HT-29 (cell line): ENCODE data around the gene SLIT3. TPM values are rescaled to one million over a fixed set of nuclear protein-coding genes. Genes with fewer than 3 reads are reported as not detected.
A peak's percentile ranks its signal among the peaks of the same experiment; 100 is the strongest.

Experiments
- DNase-seq: peaks from one replicate; pipeline ENCODE4 v3.0.0-alpha.2; 2015; ENCODE audit warnings: low spot score
- total RNA-seq: library from RNA; depleted of rRNA; stranded (reverse); fragments of >200 nt; shearing (Covaris generic); gene quantifications from 2 replicates; pipeline ENCODE4 v1.2.3, GENCODE V29; 2014

The SLIT3 gene
- total RNA-seq, 1 experiment from 2014 or later = not detected

DNA sequence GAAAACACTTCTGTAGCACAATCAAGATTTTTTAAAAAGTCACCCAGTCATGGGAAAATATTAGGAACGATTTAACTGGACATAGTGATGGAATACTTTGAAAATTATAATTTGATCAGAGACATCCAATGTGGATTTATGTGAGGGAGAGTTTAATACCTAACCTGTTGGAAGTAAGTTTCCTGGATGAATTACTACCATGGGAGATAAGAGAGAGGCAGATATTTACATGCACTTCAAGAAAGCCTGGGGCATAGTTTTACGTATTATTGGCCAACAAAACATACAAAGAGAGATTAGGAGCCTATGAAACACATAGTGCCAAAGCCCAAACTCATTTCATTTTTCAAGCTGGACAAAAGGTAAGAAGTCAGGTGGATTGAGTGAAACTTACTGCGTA is 336.8 kb downstream of the SLIT3 start:
- no peak for DNase-seq

DNA sequence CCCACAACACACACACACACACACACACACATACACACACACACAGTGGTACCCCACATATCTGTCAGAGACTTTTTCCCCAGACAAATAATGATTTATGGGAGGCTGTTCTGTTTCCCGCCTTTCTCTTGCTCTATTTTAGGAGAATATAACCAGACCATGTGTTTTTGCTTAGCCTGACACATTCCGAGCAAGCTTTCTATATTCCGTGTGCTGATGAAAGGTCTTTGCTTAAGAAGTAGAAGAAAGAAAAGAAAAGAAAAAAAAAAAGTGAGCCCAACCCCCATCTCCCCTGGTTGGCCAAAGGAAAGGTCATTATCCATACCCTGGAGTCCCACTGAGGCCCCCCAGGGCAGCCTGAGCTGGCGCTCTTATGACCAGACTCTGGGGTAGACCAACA is 338.6 kb downstream of the SLIT3 start:
- no peak for DNase-seq

DNA sequence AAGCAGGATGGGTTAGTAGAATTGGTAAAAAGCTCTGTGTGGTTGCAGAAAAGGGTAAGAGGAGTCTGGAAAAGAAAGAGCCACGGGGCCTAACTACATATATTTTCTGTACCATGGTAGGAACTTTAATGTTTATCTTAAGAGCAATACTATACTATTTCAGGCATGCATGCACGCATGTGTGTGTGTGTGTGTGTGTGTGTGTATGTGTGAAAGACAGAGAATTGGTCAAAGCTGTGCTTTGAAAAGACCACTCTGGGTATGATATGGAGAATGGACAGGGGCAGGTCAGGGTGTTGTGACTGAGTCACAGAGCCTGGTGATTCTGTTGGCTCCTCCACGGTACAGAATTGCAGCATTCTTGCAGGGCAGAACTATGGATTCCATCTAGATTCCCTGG is 339.3 kb downstream of the SLIT3 start:
- DNase-seq = no peak

DNA sequence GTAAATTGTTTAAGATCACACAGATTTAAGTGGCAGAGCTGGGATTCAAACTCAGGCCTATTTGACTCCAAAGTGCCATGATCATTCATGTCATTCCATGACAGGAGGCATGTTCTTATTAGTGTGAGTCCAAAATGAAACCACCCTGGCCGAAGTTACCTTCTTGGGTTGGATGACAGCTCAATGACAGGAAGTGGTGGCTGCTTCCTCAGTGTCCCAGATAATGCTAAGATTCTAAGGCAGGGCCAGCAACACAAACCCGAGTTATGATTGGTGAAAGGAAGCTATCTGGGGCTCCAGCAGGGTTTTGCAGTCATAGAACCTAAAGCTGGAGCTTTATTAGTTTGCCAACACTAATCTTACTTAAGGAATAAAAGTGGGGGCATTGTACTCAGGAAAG is 340.4 kb downstream of the SLIT3 start:
- DNase-seq = no peak

DNA sequence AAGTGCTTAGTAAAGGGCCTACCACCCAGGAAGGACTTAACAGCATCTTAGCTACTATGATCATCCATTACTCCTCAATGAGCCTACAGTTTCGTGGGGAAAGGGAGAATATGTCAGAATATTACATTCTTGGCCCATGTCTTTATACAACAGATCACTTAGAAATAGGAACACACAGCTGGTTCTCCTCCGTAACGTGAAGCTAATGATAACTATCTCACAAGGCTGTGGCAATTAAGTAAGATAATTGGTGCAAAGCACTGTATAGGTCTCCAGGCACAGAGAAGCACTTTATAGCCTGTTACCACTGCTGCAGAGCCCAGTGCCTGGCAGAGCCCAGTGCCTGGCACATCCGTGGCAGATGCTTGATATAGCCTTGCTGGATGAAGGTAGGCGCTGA is 347.6 kb downstream of the SLIT3 start:
- DNase-seq = no peak

DNA sequence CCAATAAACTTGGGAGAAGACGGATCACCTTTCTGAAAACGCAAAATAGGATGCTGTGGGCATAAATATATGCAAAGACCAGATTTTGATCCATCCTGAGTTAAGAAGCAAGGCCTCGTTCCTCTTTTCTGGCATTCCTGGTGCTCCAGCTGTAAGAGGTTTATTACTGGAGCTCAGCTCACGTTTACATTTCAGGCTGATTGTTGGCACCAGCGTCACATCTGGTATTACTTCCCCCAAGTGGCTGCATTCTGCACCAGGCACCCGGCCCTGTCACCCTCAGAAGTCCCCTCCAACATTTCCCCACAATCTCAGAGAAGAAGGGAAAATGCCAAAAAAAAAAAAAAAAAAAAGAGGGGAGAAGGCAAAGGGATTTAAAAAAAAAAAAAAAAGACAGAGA is 348.7 kb downstream of the SLIT3 start:
- DNase-seq = no peak

DNA sequence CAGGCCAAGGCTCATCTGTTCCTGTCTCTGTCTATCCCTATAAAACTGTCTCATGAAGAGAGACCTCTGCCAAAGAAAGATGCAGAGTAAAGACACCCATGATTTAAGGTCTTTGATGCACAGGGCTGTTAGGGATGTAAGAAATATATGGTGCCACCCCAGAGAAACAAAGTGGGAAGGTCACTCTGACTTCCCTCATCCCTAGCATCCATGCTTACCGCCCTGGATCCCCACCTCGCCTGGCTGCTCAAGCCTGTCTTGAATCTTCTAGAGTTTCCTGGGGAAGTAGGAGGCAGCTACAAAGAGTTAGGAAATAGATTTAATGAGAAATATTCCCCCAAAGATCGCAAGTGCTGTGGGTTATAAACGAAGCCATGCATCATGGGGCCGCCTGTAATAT is 349.2 kb downstream of the SLIT3 start:
- no peak for DNase-seq

DNA sequence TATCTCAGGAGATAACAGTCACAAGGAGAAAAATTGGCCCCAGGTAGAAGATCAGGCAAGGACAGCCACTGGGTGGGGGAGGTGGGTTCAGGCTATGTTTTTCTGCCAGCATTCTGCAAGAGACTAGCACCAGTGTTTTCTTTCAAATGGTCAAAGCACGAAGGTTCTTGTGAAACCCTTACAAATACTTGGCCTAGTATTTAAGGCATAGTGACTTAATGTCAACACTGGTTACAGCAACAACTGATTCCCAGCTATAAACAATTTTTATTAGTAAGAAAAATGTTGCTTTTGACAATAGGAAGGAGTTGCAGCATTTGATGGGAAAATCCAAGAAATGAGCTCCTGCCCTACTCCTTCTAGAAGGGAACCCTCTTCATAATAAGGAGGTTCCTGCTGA is 349.6 kb downstream of the SLIT3 start:
- no peak for DNase-seq

DNA sequence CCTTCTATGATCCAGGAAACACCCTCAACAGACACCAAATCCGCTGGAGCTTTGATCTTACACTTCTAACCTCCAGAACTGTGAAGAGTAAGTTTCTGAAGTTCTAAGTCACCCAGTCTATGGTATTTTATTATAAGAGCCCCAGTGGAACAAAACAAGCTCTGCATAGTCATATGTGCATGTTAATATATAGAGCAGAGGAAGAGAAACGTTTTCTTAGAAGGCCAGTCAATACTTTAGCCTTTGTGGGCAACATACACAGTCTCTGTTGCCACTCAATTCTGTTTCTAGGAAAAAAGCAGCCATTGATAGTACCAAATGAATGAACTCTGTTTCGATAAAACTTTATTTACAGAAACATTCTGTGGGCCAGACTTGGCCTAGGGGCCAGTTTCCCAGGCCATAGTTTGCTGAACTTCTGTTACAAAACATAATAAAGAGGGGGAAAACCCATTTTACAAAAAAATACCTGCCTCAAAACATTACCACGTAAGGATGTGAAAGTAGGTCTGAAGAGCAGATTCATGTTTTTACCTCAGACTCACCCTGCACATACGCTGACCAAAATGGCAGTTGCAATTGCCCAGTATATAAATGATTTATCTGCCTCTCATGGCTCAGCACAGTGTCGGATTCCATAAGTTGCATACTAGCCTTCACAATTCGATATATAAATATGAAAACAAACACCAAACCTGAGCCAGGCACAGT is 350.5 kb downstream of the SLIT3 start:
- DNase-seq = no peak

DNA sequence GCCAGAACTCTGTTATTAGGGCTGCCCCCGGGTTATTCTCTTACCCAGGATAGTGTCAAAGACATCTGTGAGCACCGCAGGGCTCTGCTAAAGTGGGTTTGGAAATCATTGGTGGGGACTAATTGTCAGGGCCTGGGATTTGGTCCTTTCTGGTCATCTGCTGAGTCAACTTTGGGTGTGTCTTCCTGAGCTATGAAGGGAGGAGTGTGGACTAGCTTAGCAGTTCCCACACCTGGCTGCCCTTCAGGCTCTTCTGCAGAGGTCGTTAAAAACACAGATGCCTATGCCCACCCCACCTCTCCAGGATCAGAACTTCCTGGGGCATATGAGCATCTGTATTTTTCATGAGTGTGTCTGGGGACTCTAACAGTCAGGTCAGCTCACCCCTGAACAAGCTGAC is 352.2 kb downstream of the SLIT3 start:
- DNase-seq = no peak

DNA sequence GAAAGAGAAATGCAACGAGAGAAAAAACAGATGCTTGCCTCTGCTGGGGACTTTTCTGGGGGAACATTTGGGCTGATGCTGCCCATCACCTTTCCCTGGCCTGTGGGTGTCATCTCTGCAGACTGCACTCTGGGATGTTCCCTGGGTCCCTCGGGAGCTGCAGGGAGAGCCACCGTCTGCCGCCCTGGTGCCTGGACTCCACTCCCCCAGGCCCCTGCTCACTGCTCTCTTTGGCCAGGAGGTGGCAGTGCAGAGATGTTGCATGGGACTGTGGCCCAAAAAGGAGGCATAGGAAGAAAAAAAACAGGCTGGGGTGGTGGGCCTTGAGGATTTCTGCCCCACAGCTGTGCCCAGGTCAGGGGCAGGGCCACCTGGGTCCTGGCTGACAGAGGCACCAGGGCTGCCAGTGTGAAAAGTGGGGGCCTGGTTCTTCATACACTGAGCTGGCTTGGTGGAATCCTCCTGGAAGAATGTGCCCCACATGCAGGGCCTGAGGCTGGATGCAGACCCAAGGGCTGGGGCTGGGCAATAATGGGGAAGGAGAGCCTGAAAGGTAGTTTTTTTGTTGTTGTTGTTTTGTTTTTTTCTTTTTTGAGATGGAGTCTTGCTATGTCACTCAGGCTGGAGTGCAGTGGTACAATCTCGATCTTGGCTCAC is 353.6 kb downstream of the SLIT3 start:
- DNase-seq = peak; percentile 62

DNA sequence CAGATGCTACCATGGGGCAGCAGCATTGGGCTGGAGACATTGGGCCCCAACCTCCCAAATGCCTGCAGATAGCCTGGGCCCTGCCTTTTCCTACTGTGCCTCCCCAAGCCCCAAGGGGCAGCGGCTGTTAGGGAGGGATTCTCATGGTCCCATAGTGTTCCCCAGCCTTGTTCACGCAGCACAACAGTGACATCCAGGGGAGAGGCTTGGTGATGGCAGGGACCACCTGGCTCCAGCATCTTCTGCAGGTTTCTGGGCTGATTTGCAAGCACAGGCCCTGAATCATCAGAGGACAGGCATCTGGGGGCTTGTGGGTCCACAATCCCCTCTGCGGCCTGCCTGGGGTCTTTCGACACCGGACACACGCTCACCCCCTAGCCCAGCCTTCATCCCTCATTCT is 354.6 kb downstream of the SLIT3 start:
- no peak for DNase-seq

DNA sequence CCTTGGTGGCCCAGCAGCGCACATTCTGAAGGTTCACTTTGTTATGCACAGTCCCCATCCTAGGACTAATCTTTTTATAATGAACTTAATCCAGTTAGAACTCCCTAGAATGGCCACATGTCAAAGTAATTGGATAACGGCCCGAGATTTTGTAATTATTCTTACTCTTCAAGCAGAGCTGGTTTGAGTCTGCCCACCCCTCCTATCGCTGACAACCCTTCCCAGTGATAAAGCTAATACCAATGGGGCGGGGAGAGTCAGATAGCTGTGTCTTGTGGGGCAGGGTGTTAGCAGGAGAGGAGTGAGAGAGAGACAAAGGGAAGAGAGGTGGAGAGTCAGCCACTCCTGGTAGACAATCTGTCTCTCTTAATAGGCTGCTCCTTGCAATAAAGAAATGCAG is 356.9 kb downstream of the SLIT3 start:
- no peak for DNase-seq

DNA sequence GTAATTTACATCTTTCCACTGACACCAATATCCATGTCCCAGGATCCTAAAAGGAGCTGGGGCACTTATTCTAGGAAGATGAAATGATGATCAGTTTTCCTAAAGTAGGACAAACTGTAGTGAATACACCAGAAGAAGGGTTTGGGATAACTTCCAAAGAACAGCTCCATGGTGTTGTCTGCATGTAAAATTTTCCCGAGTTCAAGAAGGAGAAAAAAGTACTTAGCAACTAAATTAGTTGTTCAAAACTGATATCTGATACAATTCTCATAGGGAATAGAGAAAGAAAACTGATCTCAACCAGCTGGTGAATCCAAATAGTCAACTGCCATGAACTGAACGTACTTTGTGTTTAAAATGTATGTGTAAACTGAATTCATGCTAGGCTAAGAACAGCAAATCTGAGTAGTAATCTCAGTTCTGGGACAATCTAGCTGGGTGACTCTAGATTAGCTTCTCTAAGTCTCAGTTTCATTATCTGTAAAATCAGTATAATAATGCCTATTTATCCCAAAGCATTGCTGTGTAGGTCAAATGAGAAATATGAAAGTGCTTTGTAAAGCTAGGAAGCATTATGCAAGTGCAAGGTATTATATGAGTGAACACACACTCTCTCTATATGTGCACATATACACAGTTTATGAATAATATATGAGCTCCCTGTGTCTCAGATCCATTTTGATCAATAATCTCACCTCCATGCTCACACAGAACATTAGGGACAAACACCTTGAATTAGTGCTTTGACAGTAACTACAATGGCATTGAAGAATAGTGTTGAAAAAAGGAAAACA is 357.7 kb downstream of the SLIT3 start:
- DNase-seq = no peak

DNA sequence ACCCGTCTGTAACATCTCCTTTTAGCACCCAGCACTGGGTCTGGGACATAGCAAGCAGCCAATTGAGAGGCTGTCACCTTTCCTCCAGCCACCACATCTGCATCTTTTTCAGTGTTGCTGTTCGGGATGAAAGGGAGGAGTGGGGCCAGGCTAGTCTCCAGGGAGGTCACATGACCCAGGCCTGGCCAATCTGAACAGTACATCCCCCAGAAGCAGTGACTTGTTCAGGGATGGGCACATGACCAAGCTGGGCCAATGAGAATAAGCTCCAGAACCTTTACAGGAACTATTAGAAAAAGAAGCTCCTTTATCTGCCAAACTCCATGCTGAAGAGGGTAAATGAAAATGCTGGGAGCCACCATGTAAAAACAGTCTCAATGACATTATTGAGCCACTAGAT is 359.0 kb downstream of the SLIT3 start:
- no peak for DNase-seq

DNA sequence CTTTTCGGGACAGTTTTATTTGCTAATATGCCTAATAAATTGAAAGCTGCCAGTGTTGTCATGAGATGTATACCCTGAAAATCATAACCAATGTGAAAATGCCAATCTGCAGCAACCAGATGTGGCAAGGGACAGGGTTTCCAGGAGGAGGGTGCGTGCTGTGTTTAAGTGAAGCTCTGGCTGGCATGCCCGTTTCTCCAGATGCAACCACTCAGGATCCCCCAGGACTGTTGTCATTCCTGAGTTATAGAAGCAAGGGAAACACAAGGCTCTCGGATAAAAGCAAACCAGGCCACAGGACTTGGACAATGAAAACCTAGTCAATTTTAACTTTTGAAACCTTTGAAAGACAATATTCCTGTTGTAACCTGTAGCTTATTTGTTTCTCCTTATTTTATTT is 360.2 kb downstream of the SLIT3 start:
- no peak for DNase-seq

DNA sequence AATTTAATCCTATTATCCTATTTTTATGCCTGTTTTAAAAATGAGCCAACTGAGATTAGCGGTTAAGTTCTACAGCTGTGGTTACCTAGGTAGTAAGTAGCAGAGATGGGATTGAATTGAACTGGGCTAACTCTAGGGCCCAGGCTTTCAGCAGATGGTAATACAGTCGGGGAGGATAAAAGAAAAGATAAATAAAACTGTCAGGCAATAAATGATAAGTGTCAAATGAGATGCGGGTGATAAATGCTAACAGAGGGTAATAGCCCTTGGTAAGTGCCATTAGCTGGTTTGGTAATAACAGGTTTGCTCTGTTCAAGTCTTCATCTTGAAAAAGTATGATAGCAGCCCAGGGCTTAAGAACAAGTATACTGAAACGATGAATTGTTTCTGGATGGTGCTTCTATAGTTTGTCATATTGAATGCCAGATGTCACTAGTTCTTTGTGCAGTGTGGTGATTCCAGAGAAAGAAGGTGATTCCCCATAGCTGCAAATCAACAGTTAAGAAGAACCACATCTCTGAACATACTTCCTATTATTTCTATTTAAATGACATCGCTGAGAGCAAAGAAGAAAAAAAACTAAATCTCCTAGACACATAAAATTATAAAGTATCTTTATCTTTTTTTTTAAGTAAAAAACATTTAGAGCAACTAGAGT is 360.9 kb downstream of the SLIT3 start:
- DNase-seq = no peak

DNA sequence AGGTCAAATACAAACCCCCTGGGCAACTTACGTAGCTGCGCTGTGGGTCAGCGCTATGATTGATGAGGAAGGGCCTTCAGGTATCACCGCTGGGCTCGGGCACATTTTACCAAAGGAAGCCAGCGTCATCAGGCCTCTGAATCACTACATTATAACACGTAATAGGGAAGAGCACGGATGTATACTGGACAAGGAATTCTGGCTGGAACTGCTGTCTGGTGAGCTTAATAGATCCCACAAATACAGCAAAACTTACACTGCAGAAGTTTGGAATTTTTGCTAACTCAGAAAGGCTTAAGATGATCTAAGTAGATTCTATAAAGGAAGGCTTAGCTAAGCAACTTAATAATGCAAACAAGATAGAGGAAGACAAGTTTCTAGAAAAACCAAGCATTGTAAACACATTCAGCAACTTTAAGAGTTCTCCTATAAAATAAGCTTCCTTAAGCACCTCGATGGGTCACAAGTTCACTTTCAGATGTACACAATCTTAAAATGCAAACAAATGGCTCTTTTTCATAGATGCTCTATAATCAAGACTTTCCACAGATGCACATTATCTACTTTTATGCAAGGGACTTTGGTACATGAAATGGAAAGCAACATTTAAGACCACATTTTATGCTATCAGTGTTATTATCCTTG is 361.7 kb downstream of the SLIT3 start:
- no peak for DNase-seq

DNA sequence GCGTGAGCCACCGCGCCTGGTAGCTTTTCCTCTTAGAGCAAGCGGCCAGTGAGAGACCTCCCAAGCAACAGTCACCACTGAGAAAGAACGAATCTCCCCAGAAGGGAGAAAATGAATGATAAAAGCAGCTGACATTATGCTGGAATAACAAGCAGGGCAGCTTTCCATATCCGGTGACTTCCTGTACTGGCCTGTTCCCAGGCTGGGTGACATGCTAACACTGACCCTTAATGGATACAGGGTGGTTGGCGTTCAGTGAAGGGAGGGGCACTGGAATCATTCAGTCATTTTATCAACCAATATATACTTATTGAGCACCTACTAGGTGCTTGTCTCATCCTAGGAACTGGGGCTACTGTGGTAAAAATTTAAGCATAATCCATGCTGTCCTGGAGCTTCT is 364.4 kb downstream of the SLIT3 start:
- DNase-seq = no peak

DNA sequence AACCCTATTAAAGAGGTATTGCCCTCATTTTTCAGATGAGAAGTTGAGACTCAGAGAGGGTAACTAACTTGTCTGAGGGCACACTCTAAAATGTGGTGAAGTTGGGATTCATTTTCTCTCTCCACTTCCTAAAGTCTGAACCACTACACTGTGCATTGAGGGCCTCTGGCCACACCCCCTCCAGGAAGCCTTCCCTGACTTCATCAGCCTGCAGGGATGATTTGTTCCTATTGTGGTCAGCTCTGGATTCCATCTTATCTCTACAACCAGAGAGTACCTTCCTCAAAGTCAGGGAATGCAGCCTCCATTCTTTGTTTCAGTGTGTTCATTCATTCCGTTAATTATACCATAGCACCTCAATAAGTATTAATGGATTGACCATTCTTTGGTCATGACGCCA is 365.8 kb downstream of the SLIT3 start:
- no peak for DNase-seq

DNA sequence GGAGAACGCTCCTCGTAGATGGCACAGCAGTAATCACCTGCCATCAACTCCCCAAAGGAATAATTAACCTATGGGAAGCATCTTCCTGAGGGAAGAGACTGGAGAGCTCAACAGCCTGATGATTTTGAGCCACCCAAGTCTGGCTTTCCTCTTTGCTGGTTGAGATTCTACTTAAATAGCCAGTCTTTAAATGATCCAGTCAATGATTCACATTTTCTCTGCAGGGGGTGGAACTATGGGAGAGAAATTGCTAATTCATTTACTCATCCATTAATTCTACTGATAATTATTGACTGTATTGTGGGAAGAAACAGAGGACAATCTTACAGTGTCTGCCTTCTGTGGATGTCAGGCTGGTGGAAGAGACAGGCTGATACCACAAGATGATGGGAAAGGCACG is 366.8 kb downstream of the SLIT3 start:
- DNase-seq = no peak
